ENCODE measurements around the gene RNLS. TPM values are rescaled to one million over a fixed set of nuclear protein-coding genes. Genes with fewer than 3 reads are reported as not detected.

RNLS gene
- total and polyA plus RNA-seq, 3 donors from 2014 or later: 13.0 to 27.4 (median 27.1) TPM

DNA sequence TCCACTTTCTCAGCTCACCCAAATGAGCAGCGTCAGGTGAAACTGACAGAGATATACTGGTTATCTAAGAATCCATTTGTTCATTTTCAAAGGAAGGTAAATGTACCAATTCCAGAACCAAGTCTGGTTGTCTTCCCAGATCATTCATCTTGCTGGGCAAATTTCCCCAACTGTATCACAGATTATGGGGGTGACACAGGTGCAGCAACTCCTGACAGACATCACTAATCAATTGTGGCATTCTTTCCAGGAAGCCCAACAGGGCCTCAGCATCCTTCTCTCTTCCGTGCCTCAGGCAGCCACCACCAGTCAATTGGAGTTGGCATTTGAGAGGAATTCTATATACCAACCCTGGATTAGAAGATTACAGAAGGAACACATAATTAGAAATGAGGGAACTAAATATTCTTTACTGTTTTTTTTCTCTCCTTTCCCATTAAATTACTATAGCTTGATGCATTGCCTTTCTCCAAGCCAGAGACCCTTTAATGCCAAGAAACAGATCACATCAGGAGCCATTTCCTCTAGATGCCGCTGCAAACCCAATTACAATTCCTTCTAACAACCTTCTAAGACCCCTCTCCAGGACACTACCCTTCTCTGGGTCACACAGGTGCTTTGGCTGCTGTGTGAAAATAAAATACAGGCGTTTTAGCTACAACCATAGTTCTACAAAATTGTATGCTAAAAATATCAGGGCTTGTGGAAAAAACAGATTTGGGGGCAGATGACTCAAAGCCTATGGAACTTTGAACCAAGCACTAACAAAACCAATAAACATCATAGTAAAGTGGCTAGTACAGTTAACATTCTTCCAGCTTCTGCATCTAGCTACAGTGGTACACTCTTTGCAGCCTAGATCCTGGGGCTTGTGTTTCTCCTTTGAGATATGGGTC, 291.6 kb downstream of the RNLS start:
- no peak for TF ChIP-seq POLR2A (IDR thresholded peaks at IDR 0.05)
- TF ChIP-seq, protein P1, sequence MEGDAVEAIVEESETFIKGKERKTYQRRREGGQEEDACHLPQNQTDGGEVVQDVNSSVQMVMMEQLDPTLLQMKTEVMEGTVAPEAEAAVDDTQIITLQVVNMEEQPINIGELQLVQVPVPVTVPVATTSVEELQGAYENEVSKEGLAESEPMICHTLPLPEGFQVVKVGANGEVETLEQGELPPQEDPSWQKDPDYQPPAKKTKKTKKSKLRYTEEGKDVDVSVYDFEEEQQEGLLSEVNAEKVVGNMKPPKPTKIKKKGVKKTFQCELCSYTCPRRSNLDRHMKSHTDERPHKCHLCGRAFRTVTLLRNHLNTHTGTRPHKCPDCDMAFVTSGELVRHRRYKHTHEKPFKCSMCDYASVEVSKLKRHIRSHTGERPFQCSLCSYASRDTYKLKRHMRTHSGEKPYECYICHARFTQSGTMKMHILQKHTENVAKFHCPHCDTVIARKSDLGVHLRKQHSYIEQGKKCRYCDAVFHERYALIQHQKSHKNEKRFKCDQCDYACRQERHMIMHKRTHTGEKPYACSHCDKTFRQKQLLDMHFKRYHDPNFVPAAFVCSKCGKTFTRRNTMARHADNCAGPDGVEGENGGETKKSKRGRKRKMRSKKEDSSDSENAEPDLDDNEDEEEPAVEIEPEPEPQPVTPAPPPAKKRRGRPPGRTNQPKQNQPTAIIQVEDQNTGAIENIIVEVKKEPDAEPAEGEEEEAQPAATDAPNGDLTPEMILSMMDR (IDR thresholded peaks at IDR 0.05): no peak

DNA sequence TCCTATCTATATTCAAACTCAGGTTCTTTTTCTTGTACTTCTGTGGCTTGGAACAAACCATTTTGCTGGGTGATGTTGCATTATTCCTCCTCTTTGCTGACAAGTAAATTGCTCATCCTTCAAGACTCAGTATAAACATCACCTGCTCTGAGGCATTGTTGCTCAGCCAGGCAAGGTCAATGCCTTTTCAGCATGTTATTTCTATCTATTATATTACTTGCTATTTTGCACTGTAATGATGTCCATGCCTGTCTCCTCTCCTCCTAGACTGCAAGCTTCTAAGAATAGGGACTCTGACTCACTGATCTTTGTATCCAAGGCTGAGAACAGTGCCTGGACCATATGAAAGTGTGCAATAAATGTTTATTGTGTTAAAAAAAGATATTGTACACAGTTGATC, 293.8 kb downstream of the RNLS start:
- H3K27ac ChIP-seq: no peak overlapping the region
- no peak overlapping the region for H3K4me3 ChIP-seq

More for the DNA sequence above, 291.6 kb downstream of the RNLS start:
- no peaks in the 10 kb centered on the region for H3K4me1 ChIP-seq
- H3K9me3 ChIP-seq: no peaks in the 10 kb centered on the region
- no peak overlapping the region for H3K4me3 ChIP-seq
- no peaks in the 10 kb centered on the region for H3K27me3 ChIP-seq
- WGBS, 2 donors: 88 to 92% methylated on average over 4 of the region's 4 CpGs
- no peak overlapping the region for H3K27ac ChIP-seq
- no peaks in the 10 kb centered on the region for H3K36me3 ChIP-seq (ENCODE audit: low read depth, missing control alignments)
- intact Hi-C loops (cut with DNase I; ENCODE audit: low total_unique reads): no loop called here
- DNase-seq: no peak

DNA sequence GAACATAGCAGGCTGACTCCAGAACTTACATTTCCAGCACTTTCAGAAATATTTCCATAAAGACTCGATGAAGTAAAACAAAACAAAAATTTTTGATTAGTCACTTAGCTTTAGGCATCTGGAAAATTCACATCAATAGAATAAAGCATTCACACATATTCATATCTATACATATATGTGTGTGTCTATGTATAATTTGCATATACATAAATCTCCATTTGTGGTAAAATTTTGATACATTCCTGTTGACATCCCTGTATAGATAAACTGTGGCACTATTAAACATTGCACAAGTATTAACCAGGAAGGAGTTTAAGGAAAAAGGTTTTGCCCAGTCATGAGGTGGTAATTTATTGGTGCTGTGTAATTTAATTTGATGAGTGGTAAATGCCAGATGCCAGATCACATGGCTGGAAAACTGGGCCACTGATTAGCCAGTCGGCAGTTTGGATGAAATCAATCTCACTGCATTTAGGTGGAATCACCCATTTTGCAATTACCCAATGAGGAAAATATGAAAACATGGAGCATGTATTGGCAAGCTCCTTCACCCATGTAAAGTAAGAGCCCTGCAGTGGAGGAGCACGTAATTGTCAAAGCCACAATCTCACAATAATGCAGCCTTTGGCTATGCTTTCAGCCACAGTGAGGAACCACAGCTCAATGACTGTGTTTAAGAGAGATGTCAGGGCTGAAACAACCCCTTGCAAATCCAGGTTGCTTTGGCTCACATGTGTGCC, 294.6 kb downstream of the RNLS start:
- TF ChIP-seq, protein P1 (IDR thresholded peaks at IDR 0.05): no peak
- TF ChIP-seq POLR2A (IDR thresholded peaks at IDR 0.05): no peak
- no peaks in the 10 kb centered on the region for H3K9me3 ChIP-seq
- H3K36me3 ChIP-seq (ENCODE audit: low read depth, missing control alignments): no peaks in the 10 kb centered on the region
- no peaks in the 10 kb centered on the region for H3K4me1 ChIP-seq
- WGBS, 2 donors: 94 to 96% methylated on average over 3 of the region's 3 CpGs
- H3K27ac ChIP-seq: no peak overlapping the region
- H3K4me3 ChIP-seq: no peak overlapping the region
- intact Hi-C loops (cut with DNase I; ENCODE audit: low total_unique reads): no loop called here
- H3K27me3 ChIP-seq: no peaks in the 10 kb centered on the region
- no peak for DNase-seq

More for the DNA sequence above, 293.8 kb downstream of the RNLS start:
- intact Hi-C loops (cut with DNase I; ENCODE audit: low total_unique reads): no loop called here
- DNase-seq: no peak
- Histone ChIP-seq H3K4me1 (no peaks in the 10 kb centered on the region), H3K27me3 (no peaks in the 10 kb centered on the region), H3K9me3 (no peaks in the 10 kb centered on the region), H3K36me3 (ENCODE audit: low read depth, missing control alignments) (no peaks in the 10 kb centered on the region)
- TF ChIP-seq, protein P1 (IDR thresholded peaks at IDR 0.05): no peak
- TF ChIP-seq POLR2A (IDR thresholded peaks at IDR 0.05): no peak

DNA sequence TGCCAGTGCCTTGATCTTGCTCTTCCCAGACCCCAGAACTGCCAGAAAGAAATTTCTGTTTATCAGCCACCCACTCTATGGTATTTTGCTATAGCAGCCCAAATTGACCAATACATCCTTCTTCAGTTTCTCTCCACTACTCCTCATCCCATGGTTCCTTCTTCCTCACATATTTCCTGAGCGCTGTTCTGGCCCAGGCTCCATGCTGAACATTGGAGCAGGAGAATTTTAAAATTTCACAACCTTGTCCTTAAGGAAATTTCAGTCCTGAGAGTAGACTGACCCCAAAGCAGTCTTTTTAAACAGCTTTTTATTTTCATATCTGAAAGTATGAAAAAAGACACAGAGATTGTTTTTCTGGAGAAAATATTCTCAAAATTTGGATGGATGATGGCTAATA, 297.1 kb downstream of the RNLS start:
- no peaks in the 10 kb centered on the region for H3K27me3 ChIP-seq
- TF ChIP-seq POLR2A (IDR thresholded peaks at IDR 0.05): no peak
- TF ChIP-seq, protein P1 (IDR thresholded peaks at IDR 0.05): no peak
- no peak for DNase-seq
- H3K9me3 ChIP-seq: no peaks in the 10 kb centered on the region
- intact Hi-C loops (cut with DNase I; ENCODE audit: low total_unique reads): no loop called here
- H3K27ac ChIP-seq: no peak overlapping the region
- H3K4me3 ChIP-seq: no peak overlapping the region
- H3K4me1 ChIP-seq: no peaks in the 10 kb centered on the region
- 95% methylated on average over 1 of the region's 1 CpG for WGBS, 2 donors
- no peaks in the 10 kb centered on the region for H3K36me3 ChIP-seq (ENCODE audit: low read depth, missing control alignments)

Data from testis (tissue), 3 donors.